HG02678 (cell line): ENCODE results near the gene FURIN.
"Not testable (repeated sequence)": the region's sequence is repeated elsewhere in the genome, so short reads cannot be mapped to it uniquely, and the experiment has no call there.

Source experiments
- ATAC-seq: cut with Tn5 transposase; IDR thresholded peaks from one replicate; pipeline ENCODE4 v1.9.1; 2021; ENCODE audit warnings: mild to moderate bottlenecking, moderate library complexity; ENCODE audit not compliant: unreplicated experiment

Gene FURIN

GRCh38 chr15:90868261-90868689, at the start of gene FURIN:
FURIN (plus strand) TSS chr15:90868588; CDS start chr15:90875741, 7,153 bp downstream.
- no peak for ATAC-seq

GRCh38 chr15:90819390-90819789, 49.0 kb upstream of the FURIN start:
- ATAC-seq, result no peak

- no peak for ATAC-seq
Measured at GRCh38 chr15:90819850-90820249, 48.5 kb upstream of the FURIN start.

GRCh38 chr15:90820481-90820880, 47.9 kb upstream of the FURIN start:
- ATAC-seq, result no peak

GRCh38 chr15:90822204-90822955, 46.0 kb upstream of the FURIN start:
- ATAC-seq, result no peak

GRCh38 chr15:90823455-90823974, 44.9 kb upstream of the FURIN start:
- ATAC-seq, result no peak

DNA sequence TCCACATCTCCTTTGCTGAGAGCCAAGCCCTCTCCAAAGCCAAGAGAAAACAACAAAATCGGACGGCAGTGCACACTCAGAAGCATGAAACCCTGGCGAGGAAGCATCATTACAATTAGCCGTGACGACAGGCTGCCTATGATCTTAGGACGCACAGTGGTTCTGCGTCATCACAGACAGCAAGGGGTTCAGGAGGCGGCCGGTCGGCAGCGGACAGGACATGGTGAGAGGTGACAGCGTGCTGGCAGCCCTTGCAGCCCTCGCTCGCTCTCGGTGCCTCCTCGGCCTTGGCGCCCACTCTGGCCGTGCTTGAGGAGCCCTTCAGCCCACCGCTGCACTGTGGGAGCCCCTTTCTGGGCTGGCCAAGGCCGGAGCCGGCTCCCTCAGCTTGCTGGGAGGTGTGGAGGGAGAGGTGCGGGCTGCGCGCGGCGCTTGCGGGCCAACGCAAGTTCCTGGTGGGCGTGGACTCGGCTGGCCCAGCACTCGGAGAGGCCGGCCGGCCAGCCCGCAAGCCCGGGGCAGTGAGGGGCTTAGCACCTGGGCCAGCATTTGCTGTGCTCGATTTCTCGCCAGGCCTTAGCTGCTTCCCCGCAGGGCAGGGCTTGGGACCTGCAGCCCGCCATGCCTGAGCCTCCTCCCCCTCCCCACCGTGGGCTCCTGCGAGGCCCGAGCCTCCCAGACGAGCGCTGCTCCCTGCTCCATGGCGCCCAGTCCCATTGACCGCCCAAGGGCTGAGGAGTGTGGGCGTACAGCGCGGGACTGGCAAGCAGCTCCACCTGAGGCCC, 43.1 kb upstream of the FURIN start:
- not testable (repeated sequence) for ATAC-seq

GRCh38 chr15:90826206-90826885, 42.0 kb upstream of the FURIN start:
- ATAC-seq, result not testable (repeated sequence)

DNA sequence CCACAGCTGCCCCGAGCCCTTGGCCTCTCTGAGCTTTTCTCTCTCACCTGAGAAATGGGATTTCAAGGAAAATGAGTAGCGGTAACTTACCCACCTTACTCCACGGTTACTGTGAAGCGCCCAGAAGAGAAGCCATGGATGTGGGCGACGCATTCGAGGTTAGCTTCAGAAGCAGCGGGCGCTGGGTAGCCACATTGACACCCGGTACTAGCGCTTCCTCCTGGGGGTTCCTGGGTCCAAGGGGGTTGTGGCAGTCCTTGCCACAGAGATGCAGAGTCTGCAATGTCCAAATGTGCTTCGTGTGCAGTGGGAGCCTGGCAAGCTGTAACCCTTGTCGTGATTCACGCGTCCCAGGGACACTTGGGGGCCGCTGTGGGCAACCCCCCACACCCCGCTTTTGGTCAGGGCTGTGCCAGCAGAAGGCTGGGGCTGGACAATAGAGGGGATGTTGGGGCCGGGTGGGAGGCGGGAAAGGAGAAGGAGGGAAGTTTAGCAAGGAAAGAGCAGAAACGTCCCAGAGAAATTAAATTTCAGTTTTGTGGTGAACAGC, 41.4 kb upstream of the FURIN start:
- ATAC-seq, result no peak

- no peak for ATAC-seq
Measured at GRCh38 chr15:90828111-90828510, 40.3 kb upstream of the FURIN start.

- no peak for ATAC-seq
Measured at GRCh38 chr15:90829126-90829525, 39.3 kb upstream of the FURIN start.

DNA sequence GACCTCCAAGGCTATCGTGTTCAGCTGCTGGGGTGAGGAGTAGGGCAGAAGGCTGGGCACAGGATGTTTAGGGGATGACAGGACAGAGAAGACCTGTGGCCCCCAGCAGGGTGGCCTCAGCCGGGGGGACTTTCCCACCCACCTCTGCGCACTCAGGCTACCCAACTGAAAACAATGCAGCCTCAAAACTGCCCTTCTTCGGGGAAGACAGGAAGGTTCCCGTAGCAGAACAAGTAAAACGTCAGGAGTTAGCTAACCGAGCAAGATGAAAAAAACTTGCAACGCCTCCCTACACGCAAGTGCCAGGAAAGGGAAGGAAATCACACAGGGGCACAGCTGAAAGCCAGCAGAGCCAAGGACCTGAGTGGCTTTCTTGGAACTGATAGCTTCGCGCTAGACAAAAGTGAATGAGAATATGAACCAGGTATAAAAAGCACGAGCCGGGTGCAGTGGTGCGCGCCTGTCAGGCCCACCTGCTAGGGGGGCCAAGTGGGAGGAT, 38.4 kb upstream of the FURIN start:
- peak; percentile 68 for ATAC-seq

DNA sequence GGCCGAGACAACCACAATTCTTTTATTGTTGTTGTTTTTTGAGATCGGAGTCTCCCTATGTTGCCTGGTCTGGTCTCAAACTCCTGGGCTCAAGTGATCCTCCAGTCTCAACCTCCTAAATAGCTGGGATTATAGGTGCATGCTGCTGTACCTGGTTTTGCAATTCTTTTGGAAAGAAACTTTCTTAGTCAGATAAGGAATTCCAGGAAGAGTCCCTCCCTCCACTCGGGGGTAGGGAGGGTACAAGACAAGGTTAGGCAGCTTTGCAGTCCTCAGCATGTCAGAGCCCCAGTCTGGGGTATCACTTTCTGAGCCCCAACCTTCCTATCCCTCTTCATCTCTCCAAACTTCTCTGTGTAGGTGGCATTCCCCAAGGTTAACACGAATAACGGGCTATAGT, 33.8 kb upstream of the FURIN start:
- ATAC-seq, result no peak

DNA sequence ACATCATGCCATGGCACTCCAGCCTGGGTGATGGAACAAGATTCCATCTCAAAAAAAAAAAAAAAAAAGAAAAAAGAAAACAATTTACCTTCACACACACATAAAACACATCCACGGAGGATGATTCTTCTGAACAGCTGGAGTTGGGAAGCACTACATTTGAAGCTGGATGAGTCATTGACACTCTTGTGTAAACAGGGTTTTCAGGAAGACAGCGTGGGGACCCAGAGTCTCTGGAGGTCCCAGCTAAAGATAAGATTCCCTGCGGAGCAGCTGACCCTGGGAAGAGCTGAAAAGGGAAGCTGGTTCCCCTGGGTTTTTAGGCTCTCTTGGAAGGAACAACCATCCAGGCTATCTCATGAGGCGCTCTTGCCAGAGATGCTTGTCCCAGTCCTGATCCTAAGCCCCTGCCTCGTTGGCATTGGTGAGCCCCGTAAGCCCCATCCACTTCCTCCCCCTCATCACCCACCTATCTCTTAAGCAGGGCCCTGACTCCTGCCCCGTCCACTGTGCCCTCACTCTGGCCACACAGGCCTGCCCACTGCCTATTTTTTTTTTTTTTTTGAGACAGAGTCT, 32.0 kb upstream of the FURIN start:
- ATAC-seq, result no peak

DNA sequence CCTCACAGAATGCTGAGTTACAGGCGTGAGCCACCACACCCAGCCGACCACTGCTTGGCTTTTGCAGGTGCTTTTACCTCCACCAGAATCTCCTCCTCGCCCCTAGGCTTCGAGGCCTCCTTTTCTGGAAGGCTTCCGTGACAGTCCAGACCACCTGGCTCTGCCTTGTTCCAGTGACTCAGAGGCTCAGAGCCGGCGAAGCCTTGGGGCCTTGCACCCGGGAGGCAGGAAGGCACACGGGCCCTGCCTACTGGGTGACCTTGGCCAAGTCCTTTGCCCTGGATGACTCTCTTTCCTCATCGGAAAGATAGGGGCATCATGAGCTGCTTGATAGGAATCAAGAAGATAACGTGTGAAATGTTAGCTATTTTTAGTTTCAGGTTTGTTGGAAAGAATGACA, 31.3 kb upstream of the FURIN start:
- no peak for ATAC-seq

DNA sequence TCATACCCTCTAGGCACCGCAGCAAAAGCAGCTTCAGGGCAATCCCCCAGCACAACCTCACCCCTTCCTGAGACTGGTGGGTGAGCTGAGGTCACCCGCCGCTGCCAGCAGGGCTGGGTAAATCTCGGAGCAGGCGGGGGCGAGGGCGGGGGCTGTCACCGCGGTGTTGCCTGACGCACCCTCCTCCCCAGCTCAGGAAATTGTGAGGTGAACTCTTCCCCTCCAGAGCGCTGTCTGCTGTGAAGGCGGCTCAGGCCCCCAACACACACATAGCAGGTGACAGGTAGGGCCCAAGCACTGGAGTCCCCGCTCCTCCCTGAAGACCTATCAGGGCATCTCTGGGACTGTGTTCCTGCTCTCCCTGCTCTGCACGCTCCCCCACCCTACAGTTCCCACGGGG, 30.2 kb upstream of the FURIN start:
- ATAC-seq, result no peak

GRCh38 chr15:90838544-90838943, 29.8 kb upstream of the FURIN start:
- no peak for ATAC-seq

- ATAC-seq, result peak; percentile 85
Measured at GRCh38 chr15:90839187-90840071, 29.0 kb upstream of the FURIN start.

DNA sequence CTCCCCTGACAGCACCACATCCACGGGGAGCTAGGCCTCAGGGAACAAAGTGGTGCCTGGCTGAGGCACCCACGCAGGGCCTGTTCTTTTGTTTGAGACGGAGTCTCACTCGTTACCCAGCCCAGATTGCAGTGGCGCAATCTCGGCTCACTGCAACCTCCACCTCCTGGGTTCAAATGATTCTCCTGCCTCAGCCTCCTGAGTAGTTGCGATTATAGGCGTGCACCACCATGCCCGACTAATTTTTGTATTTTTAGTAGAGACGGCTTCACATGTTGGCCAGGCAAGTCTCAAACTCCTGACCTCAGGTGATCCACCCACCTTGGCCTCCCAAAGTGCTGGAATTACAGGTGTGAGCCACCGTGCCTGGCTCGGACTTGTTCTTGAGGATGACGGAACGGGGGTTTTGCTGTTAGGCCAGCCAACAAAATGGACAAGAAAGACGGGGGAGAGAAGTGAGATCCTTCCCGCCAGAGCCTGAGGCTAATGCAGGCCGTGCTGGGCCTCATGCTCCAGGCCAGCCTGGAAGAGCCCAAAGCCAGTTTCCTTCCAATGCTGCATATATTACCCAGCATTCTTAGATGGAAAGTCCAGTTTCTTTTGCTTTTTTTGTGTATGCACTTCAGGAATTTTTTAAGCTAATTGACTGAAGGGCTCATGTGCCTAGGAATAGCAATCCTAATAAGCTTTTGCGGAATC, 28.1 kb upstream of the FURIN start:
- no peak for ATAC-seq
